COLO668 (cell line): ENCODE data around the gene DNAH5.
"Not testable (repeated sequence)": the region's sequence is repeated elsewhere in the genome, so short reads cannot be mapped to it uniquely, and the experiment has no call there.

Experiments
- DNase-seq: peaks from one replicate; lab custom pipeline; 2025; ENCODE audit not compliant: unreplicated experiment; lab: John Stamatoyannopoulos, UW

Gene DNAH5

GRCh38 chr5:13859270-13860065 lies 85.0 kb downstream of the DNAH5 start:
- DNase-seq, result no peak

DNA sequence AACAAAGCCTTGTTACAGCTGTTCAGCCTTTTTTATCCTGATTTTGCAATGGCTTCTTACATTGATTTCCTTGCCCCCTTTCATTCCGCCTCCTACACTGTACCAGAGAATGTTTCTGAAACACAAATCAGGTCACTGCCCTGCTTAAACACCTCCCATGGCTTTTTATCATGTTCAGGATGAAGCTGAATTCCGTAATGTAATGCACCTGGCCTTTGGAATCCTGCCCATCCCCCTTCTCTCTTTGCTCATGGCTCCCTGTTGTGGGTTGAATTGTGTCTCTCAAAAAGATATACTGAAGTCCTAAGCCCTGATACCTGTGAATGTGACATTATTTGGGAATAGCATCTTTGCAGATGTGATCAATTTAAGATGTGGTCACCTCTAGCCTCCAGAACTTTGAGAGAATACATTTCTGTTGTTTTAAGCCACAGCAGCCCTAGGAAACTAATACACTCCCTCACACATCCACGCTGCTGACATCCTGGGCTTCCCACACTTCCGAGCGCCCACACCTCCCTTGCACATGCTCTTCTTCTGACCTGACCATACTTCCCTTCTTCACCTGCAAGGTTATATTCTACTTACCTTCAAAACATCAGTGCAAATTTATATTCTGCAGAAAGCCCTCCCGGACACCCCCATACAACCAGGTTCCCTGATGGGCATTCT lies 101.2 kb downstream of the DNAH5 start:
- no peak for DNase-seq

- DNase-seq, result no peak
Measured at GRCh38 chr5:13833440-13833839, 111.0 kb downstream of the DNAH5 start.

DNA sequence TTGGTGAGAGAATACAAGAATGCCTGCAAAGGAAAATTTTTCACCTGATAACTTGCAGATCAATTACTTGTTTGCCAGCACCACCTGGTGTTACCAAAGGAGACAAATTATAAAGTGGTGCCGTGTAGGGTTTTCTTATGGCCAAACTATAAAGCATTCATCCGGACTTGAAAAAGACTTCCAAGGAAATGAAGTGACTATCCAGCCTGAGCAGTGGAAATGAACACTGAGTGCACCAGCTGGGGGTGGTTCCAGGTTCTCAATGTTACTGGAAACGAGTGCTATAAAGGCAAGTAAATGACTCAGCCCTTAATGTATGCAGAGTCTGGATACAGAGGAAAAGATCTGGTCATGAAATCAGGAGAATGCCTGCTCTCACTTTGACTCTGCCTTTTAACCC lies 113.1 kb downstream of the DNAH5 start:
- DNase-seq, result no peak

DNA sequence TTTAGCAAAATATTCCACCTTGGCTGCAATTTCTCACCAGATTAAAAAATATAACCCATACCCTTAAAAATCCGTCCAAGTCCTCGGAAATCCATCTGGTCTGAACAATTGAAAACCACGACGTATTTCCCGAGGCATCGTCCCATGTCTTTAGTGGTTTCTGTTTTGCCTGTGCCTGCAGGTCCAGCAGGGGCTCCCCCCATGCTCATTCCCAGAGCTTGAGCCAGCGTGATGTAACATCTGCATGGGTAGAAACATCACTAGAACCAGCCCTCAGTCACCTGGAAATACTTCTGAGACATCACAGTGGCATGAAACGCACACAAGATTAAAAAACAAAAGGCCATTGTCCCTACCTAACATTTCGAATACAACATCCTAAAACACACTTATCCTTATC lies 114.0 kb downstream of the DNAH5 start:
- DNase-seq, result no peak

DNA sequence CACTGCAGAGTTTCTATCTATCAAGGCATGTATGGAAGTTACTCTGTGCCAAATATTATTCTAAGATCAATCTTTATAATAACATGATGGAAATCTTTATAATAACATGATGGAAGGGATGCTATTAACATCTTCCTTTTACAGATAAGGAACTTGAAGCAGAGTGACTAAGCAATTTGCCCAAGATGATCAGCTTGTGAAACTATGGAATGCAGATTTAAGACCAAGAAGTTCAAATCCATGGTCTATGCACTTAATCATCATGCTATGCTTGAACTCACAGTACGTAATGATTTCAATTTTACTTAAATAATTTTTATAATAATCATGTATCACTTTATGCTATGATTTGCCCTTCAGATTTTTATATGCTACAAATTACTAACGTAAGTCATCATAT lies 123.1 kb downstream of the DNAH5 start:
- no peak for DNase-seq

- DNase-seq, result no peak
Measured at GRCh38 chr5:13816126-13816525, 128.4 kb downstream of the DNAH5 start.

DNA sequence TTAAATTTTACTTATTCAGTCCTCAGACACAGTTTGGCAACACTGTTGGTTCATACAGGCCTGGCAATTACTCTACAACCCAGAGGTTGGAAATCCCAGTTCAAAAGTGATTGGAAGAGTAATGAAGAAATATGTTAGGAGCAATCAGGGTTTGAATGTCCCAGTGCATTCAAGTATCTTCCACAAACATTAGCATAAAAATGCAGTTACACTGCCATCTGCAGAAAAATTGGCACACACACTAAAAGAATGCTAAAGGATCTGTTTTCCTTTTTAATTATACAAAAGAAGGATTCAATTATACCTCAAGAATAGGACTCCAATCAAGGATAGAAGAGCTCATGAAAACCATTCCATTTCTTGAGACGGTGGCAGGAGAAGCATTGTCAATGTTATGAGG lies 130.2 kb downstream of the DNAH5 start:
- DNase-seq, result no peak

- no peak for DNase-seq
Measured at GRCh38 chr5:13809921-13810320, 134.6 kb downstream of the DNAH5 start.

- DNase-seq, result no peak
Measured at GRCh38 chr5:13804336-13804735, 140.2 kb downstream of the DNAH5 start.

DNA sequence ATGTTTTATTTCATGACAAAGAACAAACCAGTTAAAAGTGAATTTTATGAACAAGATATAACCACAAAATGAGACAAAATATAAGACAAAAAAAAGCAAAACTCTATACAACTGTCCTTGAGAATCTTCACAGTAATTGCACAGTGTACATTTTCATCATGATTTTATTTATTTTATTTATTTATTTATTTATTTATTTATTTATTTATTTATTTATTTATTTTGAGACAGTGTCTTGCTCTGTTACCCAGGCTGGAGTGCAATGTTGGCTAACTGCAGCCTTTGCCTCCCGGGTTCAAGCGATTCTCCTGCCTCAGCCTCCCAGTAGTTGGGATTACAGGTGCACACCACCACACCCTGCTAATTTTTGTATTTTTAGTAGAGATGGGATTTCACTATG lies 145.9 kb downstream of the DNAH5 start:
- DNase-seq, result not testable (repeated sequence)

DNA sequence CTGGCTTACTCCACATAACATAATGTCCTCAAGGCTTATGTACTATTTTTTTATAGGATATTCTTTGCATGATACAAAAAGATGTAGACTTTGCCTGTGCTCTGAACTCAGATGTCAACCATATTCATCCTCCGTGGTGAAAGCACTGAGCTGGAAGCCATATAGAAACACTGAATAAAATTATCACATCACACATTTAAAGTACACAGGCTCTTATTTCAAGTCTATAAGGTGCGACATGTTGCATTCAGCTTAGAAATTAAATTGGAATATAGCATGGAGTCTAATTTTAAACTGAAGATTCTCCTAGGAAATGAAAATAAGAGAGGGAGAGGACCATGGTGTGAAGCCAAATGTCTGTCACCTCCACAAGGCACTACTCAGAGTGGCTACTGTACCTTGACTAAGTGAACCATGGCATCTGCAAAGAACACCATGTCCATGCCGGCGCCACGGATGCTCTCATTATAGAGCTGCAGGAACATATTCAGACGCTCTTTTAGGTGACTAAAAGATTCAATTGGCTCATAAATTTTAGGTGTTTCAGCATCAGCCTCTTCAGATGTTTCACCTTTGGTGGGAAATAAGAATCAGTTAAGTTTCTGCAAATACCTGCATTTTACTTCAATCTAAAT lies 158.6 kb downstream of the DNAH5 start:
- no peak for DNase-seq

- no peak for DNase-seq
Measured at GRCh38 chr5:13783726-13784125, 160.8 kb downstream of the DNAH5 start.

DNA sequence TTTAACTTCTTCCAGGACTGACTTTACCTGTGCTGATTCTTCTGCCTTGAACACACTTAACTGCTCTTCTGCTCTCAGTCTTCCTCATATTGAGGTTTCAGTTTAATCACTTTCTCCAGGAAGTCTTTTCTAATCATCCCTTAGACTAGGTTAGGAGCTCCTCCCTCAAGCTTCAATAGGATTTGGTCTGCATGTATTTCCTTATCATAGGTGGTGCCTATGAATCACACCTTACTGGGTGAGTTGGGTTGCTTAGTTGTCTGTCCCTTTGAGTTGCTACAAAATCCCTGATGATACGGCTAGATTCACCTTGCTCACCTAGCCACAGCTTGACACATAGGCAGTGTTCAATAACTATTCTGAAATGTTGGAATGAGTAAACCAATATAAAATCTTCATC lies 164.4 kb downstream of the DNAH5 start:
- no peak for DNase-seq

GRCh38 chr5:13773649-13774048 lies 170.8 kb downstream of the DNAH5 start:
- no peak for DNase-seq

GRCh38 chr5:13771011-13771571 lies 173.4 kb downstream of the DNAH5 start:
- DNase-seq, result no peak

- no peak for DNase-seq
Measured at GRCh38 chr5:13766236-13766635, 178.3 kb downstream of the DNAH5 start.

DNA sequence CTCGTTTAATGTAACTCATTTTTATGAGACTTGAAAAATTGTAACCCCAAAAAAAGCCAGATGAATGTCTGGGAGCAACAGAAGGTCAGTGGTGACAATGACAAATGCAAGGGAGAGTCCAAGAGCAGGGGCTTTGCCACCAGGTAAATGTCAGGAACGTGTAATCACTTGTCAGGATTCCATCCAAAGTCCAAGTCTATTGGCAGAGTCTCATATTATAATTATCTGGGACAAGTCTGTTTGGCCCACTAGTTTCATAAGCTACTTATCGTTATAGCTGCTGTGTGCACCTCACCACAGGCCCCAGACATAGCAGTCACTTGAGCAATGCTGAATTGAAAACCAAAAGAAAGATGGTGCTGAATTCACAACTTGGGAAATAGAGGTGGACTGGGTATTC lies 180.8 kb downstream of the DNAH5 start:
- DNase-seq, result no peak

GRCh38 chr5:13749766-13750165 lies 194.7 kb downstream of the DNAH5 start:
- no peak for DNase-seq

GRCh38 chr5:13746026-13746425 lies 198.5 kb downstream of the DNAH5 start:
- DNase-seq, result no peak

- DNase-seq, result no peak
Measured at GRCh38 chr5:13745508-13745907, 199.0 kb downstream of the DNAH5 start.

DNA sequence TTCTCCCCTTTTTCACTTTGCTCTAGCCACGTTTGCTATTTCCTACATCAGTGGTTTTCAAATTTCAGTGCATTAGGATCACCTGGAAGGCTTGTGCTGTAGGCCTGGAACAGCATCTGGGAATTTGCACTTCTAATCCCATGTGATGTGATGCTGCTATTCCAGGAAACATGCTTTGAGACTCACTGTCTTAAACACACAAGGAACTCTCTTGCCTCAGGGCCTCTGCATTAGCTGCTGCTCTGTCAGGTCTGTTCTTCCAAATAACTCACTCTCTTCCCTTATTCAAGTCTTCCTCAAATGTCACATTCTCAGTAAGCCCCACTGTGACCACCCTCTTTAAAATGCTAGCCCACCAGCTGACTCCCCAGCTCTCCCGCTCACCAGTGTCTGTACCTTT lies 204.0 kb downstream of the DNAH5 start:
- no peak for DNase-seq
